AML-193 (cell line): ENCODE results near the gene C3orf49.

Experiments
- DNase-seq, 2 experiments: peaks; one replicate each; lab custom pipeline; 2025; lab: John Stamatoyannopoulos, UW

The C3orf49 gene

GRCh38 chr3:63886858-63887257, 67.8 kb downstream of the C3orf49 start:
- DNase-seq: no peak

DNA sequence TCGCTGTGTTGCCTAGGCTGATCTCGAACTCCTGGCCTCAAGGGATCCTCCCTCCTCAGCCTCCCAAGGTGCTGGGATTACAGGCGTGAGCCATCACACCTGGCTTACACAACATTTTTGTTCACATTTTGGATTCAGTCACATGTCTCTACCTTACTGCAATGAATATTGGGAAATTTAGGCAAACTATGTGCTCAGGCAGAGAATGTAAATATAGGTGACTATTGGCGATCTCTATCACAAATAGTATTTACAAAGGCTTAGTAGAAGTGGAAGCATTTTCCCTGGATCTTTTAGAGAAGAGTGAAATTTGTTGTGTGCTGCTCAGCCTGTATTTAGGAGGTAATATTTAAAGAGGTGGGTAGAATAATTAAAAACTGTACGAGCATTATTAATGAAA, 72.4 kb downstream of the C3orf49 start:
- no peak for DNase-seq

GRCh38 chr3:63892773-63893352, 73.8 kb downstream of the C3orf49 start:
- DNase-seq: no peak

DNA sequence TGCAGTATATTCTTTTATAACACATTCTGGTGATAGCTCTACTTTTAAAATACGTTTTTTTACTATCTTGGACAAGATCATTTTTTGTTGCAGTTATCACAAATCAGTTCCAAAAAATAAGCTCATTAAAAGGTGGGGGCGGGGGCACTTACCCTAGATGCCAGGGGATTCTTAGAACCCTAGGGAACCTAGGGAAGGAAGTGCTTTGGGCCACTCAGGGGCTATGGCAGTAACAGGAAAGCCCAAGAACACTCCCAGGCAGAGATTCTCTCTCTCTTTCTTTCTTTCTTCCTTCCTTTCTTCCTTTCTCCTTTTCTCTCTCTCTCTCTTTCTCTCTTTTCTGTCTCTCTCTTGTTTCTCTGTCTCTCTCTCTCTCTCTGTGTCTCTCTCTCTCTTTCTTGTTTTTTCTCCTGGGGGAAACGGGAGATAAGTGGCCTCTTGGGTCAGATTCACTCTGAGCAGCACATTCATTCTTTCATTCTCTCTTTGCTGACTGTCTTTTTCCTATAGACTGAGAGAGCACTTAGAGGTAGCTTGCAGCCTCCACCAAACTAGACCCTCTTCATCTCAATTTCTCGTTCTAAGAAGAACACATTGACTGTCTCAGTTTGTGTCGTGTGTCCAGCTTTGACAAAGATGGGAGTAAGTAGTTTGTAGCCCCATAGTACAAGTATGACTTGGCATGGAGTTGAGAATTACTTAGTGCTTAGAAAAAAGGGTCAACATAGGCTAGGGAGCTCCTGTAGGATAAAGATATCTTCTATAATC, 76.5 kb downstream of the C3orf49 start:
- DNase-seq: no peak

DNA sequence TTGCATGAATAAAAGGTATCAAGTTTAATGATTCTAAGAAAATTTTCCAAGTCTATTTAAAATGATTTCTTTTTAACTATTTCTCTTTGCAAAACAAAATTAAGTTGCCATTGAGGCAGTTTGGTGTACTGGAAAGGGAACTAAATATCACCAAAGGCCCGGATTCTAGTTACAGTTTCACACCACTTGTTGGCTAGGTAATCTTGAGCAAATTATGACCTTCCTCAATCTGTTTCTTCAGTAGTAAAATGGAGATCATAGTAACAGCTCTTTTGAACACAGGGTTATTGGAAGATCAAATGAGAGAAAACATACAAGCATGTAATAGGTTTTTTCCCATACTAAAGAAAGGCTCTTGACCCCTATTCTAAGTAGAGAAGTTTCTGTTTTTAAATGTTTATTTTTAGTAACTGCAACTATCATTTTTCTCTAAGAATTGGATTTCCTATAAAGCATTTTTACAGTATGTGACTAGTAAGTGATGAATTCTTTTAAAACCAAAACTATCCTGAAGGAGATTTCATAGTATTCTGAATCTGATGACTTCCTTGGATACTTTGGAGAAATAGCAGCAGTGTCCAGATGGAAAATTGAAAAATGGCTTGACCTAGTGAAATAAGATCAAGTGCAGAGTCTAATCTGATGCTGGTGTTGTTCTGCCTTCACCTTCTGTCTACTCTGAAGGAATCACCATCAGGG, 77.4 kb downstream of the C3orf49 start:
- no peak for DNase-seq
